AG09309 (cell line): Measurements from ENCODE around the gene HMCES.
A peak's percentile ranks its signal among the peaks of the same experiment; 100 is the strongest.

Source experiments
- DNase-seq: peaks from one replicate; pipeline ENCODE4 v3.0.0-alpha.2; 2010; ENCODE audit warnings: low read depth
- H3K4me3 ChIP-seq: 2 replicates; pipeline ENCODE4 v1.5.1; 2011; ENCODE audit warnings: mild to moderate bottlenecking, low read depth, low read length, moderate library complexity; ENCODE audit not compliant: control insufficient read depth
- CTCF ChIP-seq: IDR thresholded peaks from 2 replicates; pipeline ENCODE4 v1.5.1; 2011; ENCODE audit warnings: mild to moderate bottlenecking, low read depth, low read length, inconsistent platforms; ENCODE audit not compliant: insufficient read depth, control insufficient read depth; ENCODE audit errors: missing control alignments

HMCES gene

GRCh38 chr3:129282727-129283327 lies 4.2 kb downstream of the HMCES start:
- H3K4me3 ChIP-seq, result no peak overlapping the region
- peak; percentile 8 for TF ChIP-seq CTCF
- DNase-seq, result peak; percentile 58

- no peak for DNase-seq
- H3K4me3 ChIP-seq, result no peak overlapping the region
- TF ChIP-seq CTCF, result no peak
Observed at GRCh38 chr3:129286081-129286480, 7.4 kb downstream of the HMCES start.

GRCh38 chr3:129288446-129288845 lies 9.8 kb downstream of the HMCES start:
- H3K4me3 ChIP-seq, result no peak overlapping the region
- no peak for DNase-seq
- TF ChIP-seq CTCF, result no peak

- no peak for TF ChIP-seq CTCF
- H3K4me3 ChIP-seq, result no peak overlapping the region
- no peak for DNase-seq
Observed at GRCh38 chr3:129289201-129289921, 10.7 kb downstream of the HMCES start.

- no peak overlapping the region for H3K4me3 ChIP-seq
- no peak for DNase-seq
- no peak for TF ChIP-seq CTCF
Observed at GRCh38 chr3:129291236-129291886, 12.7 kb downstream of the HMCES start.

GRCh38 chr3:129295286-129295685 lies 16.6 kb downstream of the HMCES start:
- no peak for TF ChIP-seq CTCF
- DNase-seq, result no peak
- H3K4me3 ChIP-seq, result no peak overlapping the region
